22Rv1 (cell line): ENCODE results near the gene ADIPOR2.

Experiments
- H3K27ac ChIP-seq: fragments of 450-650 bp; 2 replicates; pipeline ENCODE4 v1.5.1; 2017
- CTCF ChIP-seq: fragments of 450-650 bp; IDR thresholded peaks from 2 replicates; pipeline ENCODE4 v1.5.1; 2017; ENCODE audit warnings: mild to moderate bottlenecking
- ZFX ChIP-seq: fragments of 450-650 bp; IDR thresholded peaks from 2 replicates; pipeline ENCODE4 v1.6.1; 2017; ENCODE audit warnings: antibody characterized with exemption, borderline replicate concordance

ADIPOR2 gene

DNA sequence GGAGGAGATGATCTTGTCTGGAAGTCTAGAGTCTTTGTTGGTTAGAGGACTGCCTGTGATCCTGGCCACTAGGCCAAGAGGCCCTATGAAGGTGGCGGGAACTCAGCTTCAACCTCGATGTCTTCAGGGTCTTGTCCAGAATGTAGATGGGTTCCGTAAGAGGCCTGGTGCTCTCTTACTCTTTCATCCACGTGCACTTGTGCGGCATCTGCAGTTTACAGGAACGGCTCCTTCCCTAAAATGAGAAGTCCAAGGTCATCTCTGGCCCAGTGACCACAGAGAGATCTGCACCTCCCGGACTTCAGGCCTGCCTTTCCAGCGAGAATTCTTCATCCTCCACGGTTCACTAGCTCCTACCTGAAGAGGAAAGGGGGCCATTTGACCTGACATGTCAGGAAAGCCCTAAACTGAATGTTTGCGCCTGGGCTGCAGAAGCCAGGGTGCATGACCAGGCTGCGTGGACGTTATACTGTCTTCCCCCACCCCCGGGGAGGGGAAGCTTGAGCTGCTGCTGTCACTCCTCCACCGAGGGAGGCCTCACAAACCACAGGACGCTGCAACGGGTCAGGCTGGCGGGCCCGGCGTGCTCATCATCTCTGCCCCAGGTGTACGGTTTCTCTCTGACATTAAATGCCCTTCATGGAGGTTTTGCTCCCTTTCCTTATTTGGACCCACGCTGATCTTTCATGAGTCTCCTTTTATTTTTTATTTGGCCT, 44.1 kb upstream of the ADIPOR2 start:
- no peak overlapping the region for H3K27ac ChIP-seq
- TF ChIP-seq ZFX (no peak), CTCF (no peak)

GRCh38 chr12:1647285-1647669, 43.6 kb upstream of the ADIPOR2 start:
- no peak for TF ChIP-seq CTCF
- no peak for TF ChIP-seq ZFX

DNA sequence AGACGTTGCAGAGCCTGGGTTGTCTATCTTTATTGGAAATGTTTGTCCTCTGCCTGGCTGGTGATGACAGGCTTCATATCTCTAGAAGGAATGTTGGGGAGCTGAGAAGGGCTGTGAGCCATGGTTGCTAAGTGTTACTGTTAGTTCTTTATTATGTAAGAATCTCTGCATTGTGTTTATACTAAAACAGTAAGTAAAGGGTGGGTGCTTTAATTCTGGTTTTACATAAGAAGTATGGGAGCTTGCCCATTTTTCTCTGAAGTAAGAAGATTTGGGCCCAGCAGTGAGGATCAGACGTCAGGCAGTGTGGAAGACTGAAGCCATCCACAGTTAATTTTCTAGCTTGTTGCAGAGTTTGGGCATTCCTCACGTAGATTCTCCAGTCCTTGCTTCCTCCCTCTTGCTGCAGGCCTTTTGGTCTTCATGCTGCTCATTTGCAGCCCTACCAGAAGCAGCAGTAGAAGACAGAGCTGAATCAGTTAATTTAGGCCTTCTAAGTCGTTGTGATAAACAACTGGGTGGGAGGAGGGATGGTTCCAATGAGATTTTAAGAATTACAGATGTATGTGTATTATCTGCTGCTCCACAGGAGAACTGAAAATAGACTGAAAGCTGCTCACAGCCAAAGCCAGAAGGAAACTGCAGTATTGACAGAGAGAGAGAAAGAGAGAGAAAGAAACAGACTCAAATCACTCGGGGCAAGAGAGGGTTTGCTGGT, 40.5 kb upstream of the ADIPOR2 start:
- no peak for TF ChIP-seq CTCF
- no peak for TF ChIP-seq ZFX

More at GRCh38 chr12:1647285-1647669, 43.6 kb upstream of the ADIPOR2 start:
- H3K27ac ChIP-seq = no peak overlapping the region

GRCh38 chr12:1650978-1651361, 39.9 kb upstream of the ADIPOR2 start:
- no peak for TF ChIP-seq CTCF
- no peak for TF ChIP-seq ZFX
- H3K27ac ChIP-seq = no peak overlapping the region

More for the DNA sequence above, 40.5 kb upstream of the ADIPOR2 start:
- H3K27ac ChIP-seq = no peak overlapping the region

GRCh38 chr12:1651946-1652345, 38.9 kb upstream of the ADIPOR2 start:
- no peak overlapping the region for H3K27ac ChIP-seq
- TF ChIP-seq ZFX = no peak
- TF ChIP-seq CTCF = no peak

DNA sequence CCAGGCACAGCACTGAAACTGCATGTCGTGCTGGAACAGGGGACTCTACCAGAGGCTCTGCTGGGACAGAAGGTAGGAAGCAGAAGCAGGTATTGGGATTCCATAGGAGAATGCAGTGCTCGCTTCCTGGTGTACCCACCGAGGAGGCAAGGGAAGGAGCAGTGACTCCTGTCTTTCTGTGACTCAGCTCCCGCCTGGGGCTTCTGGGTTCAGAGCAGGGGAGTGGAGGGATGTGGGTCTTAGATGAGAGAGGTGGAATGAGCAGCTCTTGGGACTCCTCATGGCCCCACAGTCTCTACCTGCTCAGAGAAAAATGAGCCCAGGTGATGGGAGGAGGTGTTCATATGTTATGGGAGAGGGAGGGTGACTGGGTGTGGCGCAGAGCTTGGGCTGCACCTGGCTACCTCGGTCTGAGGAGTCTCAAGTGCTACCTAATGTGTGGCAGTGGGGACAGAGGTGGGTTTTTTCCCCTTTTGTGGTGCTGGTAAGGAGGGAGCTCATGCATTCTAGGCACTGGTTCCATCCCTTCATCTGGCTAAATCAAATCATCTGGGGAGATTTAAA, 35.6 kb upstream of the ADIPOR2 start:
- TF ChIP-seq ZFX (no peak), CTCF (no peak)
- no peak overlapping the region for H3K27ac ChIP-seq

GRCh38 chr12:1656902-1657301, 34.0 kb upstream of the ADIPOR2 start:
- H3K27ac ChIP-seq = no peak overlapping the region
- no peak for TF ChIP-seq CTCF
- TF ChIP-seq ZFX = no peak
